ENCODE results near the gene RYK.

DNA sequence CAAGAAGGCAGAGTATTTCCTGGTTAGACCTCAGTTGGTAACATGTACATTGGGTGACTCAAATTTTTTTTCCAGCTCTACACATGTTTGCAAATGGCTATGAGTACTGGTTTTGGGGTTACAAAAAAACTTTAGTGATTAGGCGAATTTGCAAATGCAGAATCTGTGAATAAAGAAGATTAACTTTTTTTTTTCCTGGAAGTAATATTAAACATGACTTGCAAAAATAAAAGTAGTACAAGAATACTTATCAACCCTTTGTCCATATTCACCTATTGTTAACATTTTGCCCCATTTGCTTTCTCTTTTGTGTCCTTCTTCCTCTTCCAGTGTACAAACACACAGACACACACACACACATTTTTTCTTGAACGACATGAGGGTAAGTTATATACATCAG is 47.6 kb upstream of the RYK start:
- TF ChIP-seq POLR2A (IDR thresholded peaks at IDR 0.05): no peak
- TF ChIP-seq, protein P1, sequence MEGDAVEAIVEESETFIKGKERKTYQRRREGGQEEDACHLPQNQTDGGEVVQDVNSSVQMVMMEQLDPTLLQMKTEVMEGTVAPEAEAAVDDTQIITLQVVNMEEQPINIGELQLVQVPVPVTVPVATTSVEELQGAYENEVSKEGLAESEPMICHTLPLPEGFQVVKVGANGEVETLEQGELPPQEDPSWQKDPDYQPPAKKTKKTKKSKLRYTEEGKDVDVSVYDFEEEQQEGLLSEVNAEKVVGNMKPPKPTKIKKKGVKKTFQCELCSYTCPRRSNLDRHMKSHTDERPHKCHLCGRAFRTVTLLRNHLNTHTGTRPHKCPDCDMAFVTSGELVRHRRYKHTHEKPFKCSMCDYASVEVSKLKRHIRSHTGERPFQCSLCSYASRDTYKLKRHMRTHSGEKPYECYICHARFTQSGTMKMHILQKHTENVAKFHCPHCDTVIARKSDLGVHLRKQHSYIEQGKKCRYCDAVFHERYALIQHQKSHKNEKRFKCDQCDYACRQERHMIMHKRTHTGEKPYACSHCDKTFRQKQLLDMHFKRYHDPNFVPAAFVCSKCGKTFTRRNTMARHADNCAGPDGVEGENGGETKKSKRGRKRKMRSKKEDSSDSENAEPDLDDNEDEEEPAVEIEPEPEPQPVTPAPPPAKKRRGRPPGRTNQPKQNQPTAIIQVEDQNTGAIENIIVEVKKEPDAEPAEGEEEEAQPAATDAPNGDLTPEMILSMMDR (IDR thresholded peaks at IDR 0.05): no peak
